GM12875 (cell line): ENCODE results near the gene WDR90.

ENCODE experiments used
- H3K4me3 ChIP-seq: one replicate; pipeline ENCODE4 v1.5.1; 2011; ENCODE audit warnings: low read depth, low read length, control low read depth
- TF ChIP-seq, protein P1 (sequence below): IDR thresholded peaks from 2 replicates; pipeline ENCODE4 v1.5.1; 2011; ENCODE audit warnings: low read depth, mild to moderate bottlenecking, control low read depth, inconsistent platforms, low read length, moderate library complexity, borderline replicate concordance; ENCODE audit not compliant: insufficient read depth

WDR90 gene

DNA sequence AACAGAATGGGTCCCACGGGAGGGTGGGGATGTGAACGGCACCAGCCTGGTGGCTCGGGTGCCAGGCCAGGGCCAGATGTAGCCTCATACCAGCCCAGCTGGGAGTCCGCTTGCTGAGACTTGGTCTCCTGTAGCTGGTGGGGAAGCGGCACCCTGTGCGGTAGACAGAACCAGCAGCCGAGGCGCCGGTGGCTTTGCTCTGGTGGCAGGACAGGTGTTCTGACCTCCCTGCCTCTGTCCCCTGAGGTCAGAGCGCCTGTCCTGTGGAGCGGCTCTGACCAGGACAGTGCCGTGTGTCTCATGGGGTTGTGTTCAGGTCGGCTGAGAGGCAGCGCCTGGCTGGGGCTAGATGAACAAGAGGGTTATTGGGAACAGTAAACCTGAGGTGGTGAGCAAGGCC is 39.2 kb upstream of the WDR90 start:
- H3K4me3 ChIP-seq, result no peak overlapping the region

DNA sequence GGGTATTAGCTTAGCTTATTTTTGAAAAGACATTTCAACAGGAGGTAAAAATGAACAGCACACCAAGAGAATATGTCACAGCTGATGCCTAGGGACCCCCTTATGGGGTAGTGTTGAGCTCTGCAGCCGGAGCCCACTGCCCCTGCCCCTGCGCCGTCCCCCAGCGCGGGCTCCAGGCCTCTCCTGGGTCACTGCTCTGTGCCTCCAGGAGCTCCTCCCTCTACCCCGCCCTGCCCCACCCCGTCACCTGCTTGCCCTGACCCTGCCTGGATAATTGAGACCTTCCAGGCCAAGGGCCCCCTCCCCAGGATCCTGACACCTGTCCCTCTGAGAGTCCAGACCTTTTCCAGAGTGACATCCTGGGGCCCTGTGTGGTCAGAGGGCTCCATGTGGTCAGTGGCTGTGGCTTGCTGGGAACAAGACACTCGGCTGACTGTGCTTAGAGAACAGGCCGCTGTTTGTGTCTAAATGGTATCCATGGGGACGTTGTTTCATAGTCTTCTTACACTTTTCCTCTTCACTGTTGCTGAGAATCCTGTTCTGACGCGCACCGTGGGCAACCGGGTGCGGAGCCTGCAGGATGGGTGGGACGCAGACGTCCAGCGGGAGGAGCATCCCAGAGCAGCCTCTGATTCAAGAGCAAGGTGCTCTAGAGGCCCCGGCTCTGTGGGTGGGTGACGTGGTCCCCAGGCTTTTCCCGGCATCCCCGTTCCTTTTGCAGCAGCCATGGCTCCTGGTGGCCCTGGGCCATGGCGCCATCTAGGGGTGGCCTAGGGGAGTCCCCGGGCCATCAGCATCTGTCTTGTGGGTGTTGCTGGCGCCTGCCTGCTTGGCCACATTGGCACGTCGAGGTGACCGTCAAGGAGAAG is 38.4 kb upstream of the WDR90 start:
- no peak overlapping the region for H3K4me3 ChIP-seq
- TF ChIP-seq, protein P1, sequence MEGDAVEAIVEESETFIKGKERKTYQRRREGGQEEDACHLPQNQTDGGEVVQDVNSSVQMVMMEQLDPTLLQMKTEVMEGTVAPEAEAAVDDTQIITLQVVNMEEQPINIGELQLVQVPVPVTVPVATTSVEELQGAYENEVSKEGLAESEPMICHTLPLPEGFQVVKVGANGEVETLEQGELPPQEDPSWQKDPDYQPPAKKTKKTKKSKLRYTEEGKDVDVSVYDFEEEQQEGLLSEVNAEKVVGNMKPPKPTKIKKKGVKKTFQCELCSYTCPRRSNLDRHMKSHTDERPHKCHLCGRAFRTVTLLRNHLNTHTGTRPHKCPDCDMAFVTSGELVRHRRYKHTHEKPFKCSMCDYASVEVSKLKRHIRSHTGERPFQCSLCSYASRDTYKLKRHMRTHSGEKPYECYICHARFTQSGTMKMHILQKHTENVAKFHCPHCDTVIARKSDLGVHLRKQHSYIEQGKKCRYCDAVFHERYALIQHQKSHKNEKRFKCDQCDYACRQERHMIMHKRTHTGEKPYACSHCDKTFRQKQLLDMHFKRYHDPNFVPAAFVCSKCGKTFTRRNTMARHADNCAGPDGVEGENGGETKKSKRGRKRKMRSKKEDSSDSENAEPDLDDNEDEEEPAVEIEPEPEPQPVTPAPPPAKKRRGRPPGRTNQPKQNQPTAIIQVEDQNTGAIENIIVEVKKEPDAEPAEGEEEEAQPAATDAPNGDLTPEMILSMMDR, result peak; percentile 55; the same call in 1 of the 2 replicates

More for the DNA sequence above, 39.2 kb upstream of the WDR90 start:
- TF ChIP-seq, protein P1, result no peak

DNA sequence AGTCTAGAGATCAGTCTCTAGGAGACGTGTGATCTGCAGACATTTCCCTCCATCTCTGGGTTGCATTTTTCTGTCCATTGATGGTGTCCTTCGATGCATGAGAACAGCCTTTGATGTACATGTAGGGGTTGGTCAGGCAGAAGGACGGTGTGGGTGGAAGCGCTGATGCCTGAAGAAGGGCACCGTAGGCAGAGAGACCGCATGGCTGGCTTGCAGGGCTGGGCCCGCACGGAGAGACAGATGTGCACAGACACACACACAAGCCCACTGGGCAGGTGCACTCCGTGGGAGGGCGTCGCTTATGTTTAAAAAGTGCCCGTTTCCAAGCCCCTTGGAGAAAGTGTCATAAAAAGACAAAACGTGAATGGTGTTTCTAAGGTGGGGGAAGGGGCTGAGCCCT is 34.0 kb upstream of the WDR90 start:
- no peak overlapping the region for H3K4me3 ChIP-seq
- TF ChIP-seq, protein P1, result no peak

DNA sequence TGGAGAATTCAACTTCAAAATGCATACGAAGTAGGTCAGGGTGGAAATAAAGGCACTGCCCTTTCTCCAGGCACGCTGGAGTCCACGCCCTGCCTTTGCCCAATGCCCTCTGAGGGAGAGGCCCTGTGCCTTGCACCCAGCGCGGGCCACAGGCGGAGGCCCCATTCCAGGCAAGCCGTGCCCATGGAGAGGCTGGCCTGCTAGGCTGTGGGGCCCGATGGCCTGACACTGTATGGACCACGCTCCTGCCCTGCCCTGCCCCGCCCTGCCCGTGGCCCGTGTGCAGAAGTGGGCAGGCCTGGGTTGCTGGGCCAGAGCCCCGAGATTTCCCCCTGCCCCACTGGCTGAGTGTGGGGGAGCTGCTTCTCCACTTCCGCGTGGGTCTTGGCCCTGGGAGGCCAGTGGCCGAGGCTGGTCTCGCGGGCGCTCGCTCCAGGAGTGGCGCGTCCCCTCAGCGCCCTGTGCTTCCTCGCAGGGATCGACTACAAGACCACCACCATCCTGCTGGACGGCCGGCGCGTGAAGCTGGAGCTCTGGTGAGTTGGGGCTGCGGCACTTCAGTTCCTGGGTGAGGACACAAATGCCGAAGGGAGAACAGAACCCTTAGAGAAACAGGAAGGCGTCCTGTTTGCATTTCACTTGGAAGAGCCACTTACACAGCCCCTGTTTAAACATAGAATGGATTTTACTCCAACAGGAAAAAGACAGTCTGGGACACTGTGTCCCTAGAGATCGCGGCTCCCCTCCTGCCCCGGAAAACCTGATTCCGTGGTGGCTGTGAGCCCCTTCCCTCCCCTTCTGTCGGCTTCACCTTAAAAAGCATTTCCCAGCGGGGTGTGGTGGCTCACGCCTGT is 32.2 kb upstream of the WDR90 start:
- TF ChIP-seq, protein P1, result no peak

DNA sequence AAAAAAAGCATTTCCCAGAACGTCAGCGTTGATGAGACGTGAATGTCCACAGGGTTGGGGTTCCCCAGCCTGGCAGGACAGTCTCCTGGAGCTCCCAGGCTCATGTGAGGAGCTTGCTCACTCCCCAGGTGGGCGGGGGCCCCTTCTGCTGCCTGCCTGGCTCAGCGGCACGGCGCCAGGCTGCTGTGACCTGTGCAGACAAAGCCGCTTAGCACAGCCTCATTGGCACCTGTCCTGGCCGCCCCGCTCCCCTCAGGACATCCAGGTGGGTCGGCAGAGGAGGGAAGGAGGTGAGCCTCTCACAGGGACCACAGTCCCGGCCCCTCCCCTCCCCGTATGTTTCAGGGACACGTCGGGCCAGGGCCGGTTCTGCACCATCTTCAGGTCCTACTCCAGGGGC is 31.3 kb upstream of the WDR90 start:
- no peak overlapping the region for H3K4me3 ChIP-seq
- TF ChIP-seq, protein P1, result no peak

More for the DNA sequence above, 32.2 kb upstream of the WDR90 start:
- H3K4me3 ChIP-seq, result no peak overlapping the region

DNA sequence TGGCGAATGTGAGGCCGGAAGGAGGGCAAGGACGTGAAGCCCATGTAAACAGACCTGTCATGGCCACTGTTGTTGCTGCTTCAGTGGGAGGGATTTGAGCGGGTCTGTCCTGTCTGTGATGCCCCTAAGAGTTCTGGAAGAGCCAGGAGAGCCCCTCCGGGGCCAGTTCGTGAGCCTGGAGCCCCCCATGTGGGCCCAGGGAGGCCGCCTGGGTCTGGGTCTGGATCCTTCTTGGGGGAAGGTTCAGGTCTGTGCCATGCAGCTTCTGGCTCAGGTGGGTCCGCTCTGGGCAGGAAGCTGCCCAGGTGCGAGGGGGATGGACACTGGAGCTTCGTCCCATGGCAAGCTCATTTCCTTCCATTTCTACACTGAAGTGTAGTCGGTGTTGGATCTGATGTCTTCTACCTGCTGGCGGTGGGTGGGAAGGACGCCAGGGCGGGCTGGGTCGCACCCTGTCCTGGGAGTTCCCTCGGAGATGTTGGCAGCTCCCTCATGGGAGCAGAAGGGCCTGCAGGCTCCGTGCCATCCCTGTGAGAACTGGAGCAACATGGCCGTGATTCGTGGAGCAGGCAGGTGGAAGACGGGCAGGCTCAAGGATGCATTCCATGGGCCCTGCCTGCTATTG is 29.6 kb upstream of the WDR90 start:
- H3K4me3 ChIP-seq, result no peak overlapping the region
- TF ChIP-seq, protein P1, result no peak
